22Rv1 (cell line): Measurements from ENCODE around the gene MAGOHB.

Experiments used
- ZFX ChIP-seq: fragments of 450-650 bp; IDR thresholded peaks from 2 replicates; pipeline ENCODE4 v1.6.1; 2017; ENCODE audit warnings: antibody characterized with exemption, borderline replicate concordance
- TF ChIP-seq, protein P1 (sequence below): fragments of 450-650 bp; IDR thresholded peaks from 2 replicates; pipeline ENCODE4 v1.5.1; 2017; ENCODE audit warnings: mild to moderate bottlenecking

DNA sequence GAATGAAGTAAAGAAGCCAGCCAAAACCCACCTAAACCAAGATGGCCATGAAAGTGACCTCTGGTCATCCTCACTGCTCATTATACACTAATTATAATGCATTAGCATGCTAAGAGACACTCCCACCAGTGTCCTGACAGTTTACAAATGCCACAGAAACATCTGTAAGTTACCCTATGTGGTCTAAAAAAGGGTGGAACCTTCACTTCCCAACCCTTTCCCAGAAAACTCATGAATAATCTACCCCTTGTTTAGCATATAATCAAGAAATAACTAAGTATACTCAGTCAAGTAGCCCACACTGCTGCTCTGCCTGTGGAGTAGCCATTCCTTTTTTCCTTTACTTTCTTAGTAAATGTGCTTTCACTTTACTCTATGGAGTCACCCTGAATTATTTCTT lies 40.6 kb upstream of the MAGOHB start:
- TF ChIP-seq, protein P1, sequence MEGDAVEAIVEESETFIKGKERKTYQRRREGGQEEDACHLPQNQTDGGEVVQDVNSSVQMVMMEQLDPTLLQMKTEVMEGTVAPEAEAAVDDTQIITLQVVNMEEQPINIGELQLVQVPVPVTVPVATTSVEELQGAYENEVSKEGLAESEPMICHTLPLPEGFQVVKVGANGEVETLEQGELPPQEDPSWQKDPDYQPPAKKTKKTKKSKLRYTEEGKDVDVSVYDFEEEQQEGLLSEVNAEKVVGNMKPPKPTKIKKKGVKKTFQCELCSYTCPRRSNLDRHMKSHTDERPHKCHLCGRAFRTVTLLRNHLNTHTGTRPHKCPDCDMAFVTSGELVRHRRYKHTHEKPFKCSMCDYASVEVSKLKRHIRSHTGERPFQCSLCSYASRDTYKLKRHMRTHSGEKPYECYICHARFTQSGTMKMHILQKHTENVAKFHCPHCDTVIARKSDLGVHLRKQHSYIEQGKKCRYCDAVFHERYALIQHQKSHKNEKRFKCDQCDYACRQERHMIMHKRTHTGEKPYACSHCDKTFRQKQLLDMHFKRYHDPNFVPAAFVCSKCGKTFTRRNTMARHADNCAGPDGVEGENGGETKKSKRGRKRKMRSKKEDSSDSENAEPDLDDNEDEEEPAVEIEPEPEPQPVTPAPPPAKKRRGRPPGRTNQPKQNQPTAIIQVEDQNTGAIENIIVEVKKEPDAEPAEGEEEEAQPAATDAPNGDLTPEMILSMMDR: no peak
- TF ChIP-seq ZFX: no peak
